ENCODE measurements around the gene SLC13A5. TPM values are rescaled to one million over a fixed set of nuclear protein-coding genes. Genes with fewer than 3 reads are reported as not detected.

SLC13A5 gene
- total and polyA plus RNA-seq, 2 donors (not counting 1 experiment from before 2014, with no cell fraction given), result not detected

GRCh38 chr17:6636105-6636504 is 77.1 kb downstream of the SLC13A5 start:
- TF ChIP-seq, protein P1, sequence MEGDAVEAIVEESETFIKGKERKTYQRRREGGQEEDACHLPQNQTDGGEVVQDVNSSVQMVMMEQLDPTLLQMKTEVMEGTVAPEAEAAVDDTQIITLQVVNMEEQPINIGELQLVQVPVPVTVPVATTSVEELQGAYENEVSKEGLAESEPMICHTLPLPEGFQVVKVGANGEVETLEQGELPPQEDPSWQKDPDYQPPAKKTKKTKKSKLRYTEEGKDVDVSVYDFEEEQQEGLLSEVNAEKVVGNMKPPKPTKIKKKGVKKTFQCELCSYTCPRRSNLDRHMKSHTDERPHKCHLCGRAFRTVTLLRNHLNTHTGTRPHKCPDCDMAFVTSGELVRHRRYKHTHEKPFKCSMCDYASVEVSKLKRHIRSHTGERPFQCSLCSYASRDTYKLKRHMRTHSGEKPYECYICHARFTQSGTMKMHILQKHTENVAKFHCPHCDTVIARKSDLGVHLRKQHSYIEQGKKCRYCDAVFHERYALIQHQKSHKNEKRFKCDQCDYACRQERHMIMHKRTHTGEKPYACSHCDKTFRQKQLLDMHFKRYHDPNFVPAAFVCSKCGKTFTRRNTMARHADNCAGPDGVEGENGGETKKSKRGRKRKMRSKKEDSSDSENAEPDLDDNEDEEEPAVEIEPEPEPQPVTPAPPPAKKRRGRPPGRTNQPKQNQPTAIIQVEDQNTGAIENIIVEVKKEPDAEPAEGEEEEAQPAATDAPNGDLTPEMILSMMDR (IDR thresholded peaks at IDR 0.05), result no peak
- no peak for TF ChIP-seq EZH2 (IDR thresholded peaks at IDR 0.05; ENCODE audit: borderline replicate concordance, insufficient read depth, low read depth, low read length, poor library complexity, severe bottlenecking)
- Mint-ChIP-seq H3K4me3 (no peak overlapping the region), H3K4me1 (peaks cover 22% of the 10 kb centered on the region), H3K27ac (no peak overlapping the region), H3K9me3 (ENCODE audit: insufficient read depth) (no peaks in the 10 kb centered on the region), H3K27me3 (no peaks in the 10 kb centered on the region)
- intact Hi-C loops (cut with micrococcal nuclease), result no loop called here
- no peak for DNase-seq
- ATAC-seq (ENCODE audit: low read depth), result no peak
- CTCF ChIA-PET, result no interaction called here
- H3K9me3 ChIP-seq (ENCODE audit: control extremely low read depth in 1 of 3, control insufficient read depth in 2 of 3, insufficient read depth in 1 of 3, low read length in 2 of 3), result no peaks in the 10 kb centered on the region
- H3K9ac ChIP-seq (ENCODE audit: low read length), result no peak overlapping the region
- no peak overlapping the region for H2AFZ ChIP-seq (ENCODE audit: insufficient read depth, low read depth, low read length, poor library complexity, severe bottlenecking)
- no peak overlapping the region for H3K4me3 ChIP-seq (ENCODE audit: control extremely low read depth in 1 of 5, extremely low read depth in 1 of 5, insufficient read depth in 1 of 5, low read depth in 2 of 5, low read length in 4 of 5)
- peaks cover 9 to 23% of the 10 kb centered on the region in 2 donors for H3K4me1 ChIP-seq (ENCODE audit: control insufficient read depth in 2 of 2, insufficient read depth in 2 of 2, low read length in 2 of 2)
- H3K27me3 ChIP-seq (replicated peaks in 1 of 4; ENCODE audit: control extremely low read depth in 1 of 4, control insufficient read depth in 3 of 4, insufficient read depth in 4 of 4, low read length in 3 of 4), result no peaks in the 10 kb centered on the region
- H3K79me2 ChIP-seq (ENCODE audit: control insufficient read depth, insufficient read depth, low read length), result peaks cover 30% of the 10 kb centered on the region
- POLR2A ChIA-PET, result no interaction called here
- H4K20me1 ChIP-seq (ENCODE audit: control insufficient read depth, insufficient read depth, low read length, poor library complexity, severe bottlenecking), result no peaks in the 10 kb centered on the region
- H3K27ac ChIP-seq (ENCODE audit: low read length in 2 of 2), result no peak overlapping the region
- H3K36me3 ChIP-seq (replicated peaks in 1 of 2; ENCODE audit: control extremely low read depth in 1 of 2, control insufficient read depth in 1 of 2, extremely low read depth in 1 of 2, insufficient read depth in 2 of 2, low read length in 1 of 2), result peaks cover 4 to 26% of the 10 kb centered on the region in 2 experiments
- no peak overlapping the region for H3K4me2 ChIP-seq (replicated peaks; ENCODE audit: low read depth, low read length, poor library complexity, severe bottlenecking)
- 94% methylated on average over 2 of the region's 2 CpGs for WGBS (ENCODE audit: insufficient coverage)

Small RNA genes within 50 kb of the gene (small RNA-seq; reads per million reads assigned to genes)
- gene AC004706.2 (ENCODE audit: insufficient read length, low read depth, low replicate concordance) (not detected), gene MIR4520-1 (ENCODE audit: insufficient read length, low read depth, low replicate concordance) (not detected)

Other genes with a start within 250 kb of the SLC13A5 start
- gene PITPNM3, start 156.8 kb downstream of the SLC13A5 start, total RNA-seq, result 0.49 and 0.51 TPM in 2 replicates
- gene PITPNM3, start 156.8 kb downstream of the SLC13A5 start, polyA plus RNA-seq, result 0.25 and 0.31 TPM in 2 replicates
- gene KIAA0753, start 72.7 kb downstream of the SLC13A5 start, total RNA-seq, result 28.7 and 29.1 TPM in 2 replicates
- 5.9 and 6.3 TPM in 2 replicates for gene KIAA0753, start 72.7 kb downstream of the SLC13A5 start, polyA plus RNA-seq
- 18.2 and 19.5 TPM in 2 replicates for gene TXNDC17, start 72.3 kb downstream of the SLC13A5 start, total RNA-seq
- 15.4 and 33.7 TPM in 2 replicates for gene TXNDC17, start 72.3 kb downstream of the SLC13A5 start, polyA plus RNA-seq
- 24.7 and 25.5 TPM in 2 replicates for gene MED31, start 61.8 kb downstream of the SLC13A5 start, total RNA-seq
- 9.2 and 11.3 TPM in 2 replicates for gene MED31, start 61.8 kb downstream of the SLC13A5 start, polyA plus RNA-seq
- gene C17orf100, start 61.6 kb downstream of the SLC13A5 start, total RNA-seq, result 7.7 and 11.6 TPM in 2 replicates
- 1.4 and 3.7 TPM in 2 replicates for gene C17orf100, start 61.6 kb downstream of the SLC13A5 start, polyA plus RNA-seq
- 116 and 127 TPM in 2 replicates for gene XAF1, start 42.7 kb upstream of the SLC13A5 start, total RNA-seq
- gene XAF1, start 42.7 kb upstream of the SLC13A5 start, polyA plus RNA-seq, result 44.8 and 64.3 TPM in 2 replicates
- gene FBXO39, start 62.8 kb upstream of the SLC13A5 start, total RNA-seq, result 0.70 TPM in 1 of 2 replicates, not detected in the other
- 0.12 and 0.13 TPM in 2 replicates for gene FBXO39, start 62.8 kb upstream of the SLC13A5 start, polyA plus RNA-seq
- not detected in 2 replicates for gene TEKT1, start 118.4 kb upstream of the SLC13A5 start, total RNA-seq
- not detected in 2 replicates for gene TEKT1, start 118.4 kb upstream of the SLC13A5 start, polyA plus RNA-seq

All from B cell (primary cell).